HepG2 (cell line): Measurements from ENCODE around the gene ANKZF1. TPM values are rescaled to one million over a fixed set of nuclear protein-coding genes. Genes with fewer than 3 reads are reported as not detected.

Experiments used
- JUN ChIP-seq: sonication (generic); formaldehyde crosslinking; IDR thresholded peaks from 2 replicates; pipeline ENCODE4 v1.4.0; 2020; ENCODE audit warnings: mild to moderate bottlenecking, missing genetic modification reagents
- NFATC3 ChIP-seq: sonication (generic); formaldehyde crosslinking; IDR thresholded peaks from 2 replicates; pipeline ENCODE4 v1.5.1; 2020; ENCODE audit warnings: mild to moderate bottlenecking, missing genetic modification reagents
- SNRNP70 ChIP-seq: fragments of 200-400 bp; formaldehyde crosslinking; IDR thresholded peaks from 2 replicates; pipeline ENCODE4 v1.6.1; 2017; ENCODE audit warnings: mild to moderate bottlenecking, low read depth, low read length, moderate library complexity
- SOX5 ChIP-seq: IDR thresholded peaks from 2 replicates; pipeline ENCODE4 v1.6.1; 2016; ENCODE audit warnings: borderline replicate concordance
- STAG1 ChIP-seq: sonication (generic); formaldehyde crosslinking; IDR thresholded peaks from 2 replicates; pipeline ENCODE4 v1.4.0; 2020; ENCODE audit warnings: missing genetic modification reagents
- ZBTB1 ChIP-seq: sonication (generic); formaldehyde crosslinking; IDR thresholded peaks from 2 replicates; pipeline ENCODE4 v1.4.0; 2020; ENCODE audit warnings: missing genetic modification reagents, borderline replicate concordance
- ZKSCAN8 ChIP-seq: IDR thresholded peaks from 2 replicates; pipeline ENCODE4 v1.6.1; 2016; ENCODE audit warnings: borderline replicate concordance, missing genetic modification reagents, missing compliant biosample characterization
- ZNF343 ChIP-seq: sonication (generic); formaldehyde crosslinking; IDR thresholded peaks from 2 replicates; pipeline ENCODE4 v1.4.0; 2020; ENCODE audit warnings: mild to moderate bottlenecking, missing genetic modification reagents
- ZNF350 ChIP-seq: sonication (generic); formaldehyde crosslinking; IDR thresholded peaks from 2 replicates; pipeline ENCODE4 v1.4.0; 2020; ENCODE audit warnings: mild to moderate bottlenecking, low read depth, missing genetic modification reagents, borderline replicate concordance
- ZNF713 ChIP-seq: sonication (generic); formaldehyde crosslinking; IDR thresholded peaks from 2 replicates; pipeline ENCODE4 v1.4.0; 2020; ENCODE audit warnings: mild to moderate bottlenecking, missing genetic modification reagents
- polyA plus RNA-seq, 8 experiments: library from polyadenylated mRNA; depleted of rRNA in 3 of 8; stranded (reverse) in 7 of 8; unstranded in 1 of 8; fragments of >200 nt; fragmentation: Illumina TruSeq in 4 of 8; extraction: Trizol in 4 of 8; gene quantifications; 2 replicates each; pipeline versions ENCODE4 v1.2.1 to v1.2.3, GENCODE V29; 2011 to 2016; ENCODE audit warnings: low read depth in 4 of 8, missing spikeins in 1 of 8, mixed read lengths in 1 of 8; ENCODE audit not compliant: insufficient read depth in 1 of 8
- total RNA-seq, 5 experiments: library from RNA; depleted of rRNA; stranded (reverse); fragments of >200 nt; fragmentation: Illumina TruSeq; extraction: Trizol; gene quantifications; 2 replicates each; pipeline ENCODE4 v1.2.3, GENCODE V29; 2016; ENCODE audit warnings: low read depth in 1 of 5
- TF ChIP-seq, protein P1 (sequence below): sonication (generic); formaldehyde crosslinking; conservative IDR thresholded peaks from 2 replicates; pipeline ENCODE4 v1.5.0; 2020; ENCODE audit warnings: missing genetic modification reagents
- TF ChIP-seq, protein P2 (sequence below): sonication (generic); formaldehyde crosslinking; IDR thresholded peaks from 2 replicates; pipeline ENCODE4 v1.5.1; 2020; ENCODE audit warnings: mild to moderate bottlenecking, missing genetic modification reagents, borderline replicate concordance
- TF ChIP-seq, protein P3 (sequence below): sonication (generic); formaldehyde crosslinking; conservative IDR thresholded peaks from 2 replicates; pipeline ENCODE4 v1.8.0; 2022; ENCODE audit warnings: missing genetic modification reagents
- TF ChIP-seq, protein P4 (sequence below): sonication (generic); formaldehyde crosslinking; conservative IDR thresholded peaks from 2 replicates; pipeline ENCODE4 v1.4.0; 2020; ENCODE audit warnings: missing genetic modification reagents

ANKZF1 gene
- total and polyA plus RNA-seq, 2 of the 13 experiments (the other 11 are each of a cell fraction or from before 2014, with no cell fraction given), result 25.3 to 128 TPM

DNA sequence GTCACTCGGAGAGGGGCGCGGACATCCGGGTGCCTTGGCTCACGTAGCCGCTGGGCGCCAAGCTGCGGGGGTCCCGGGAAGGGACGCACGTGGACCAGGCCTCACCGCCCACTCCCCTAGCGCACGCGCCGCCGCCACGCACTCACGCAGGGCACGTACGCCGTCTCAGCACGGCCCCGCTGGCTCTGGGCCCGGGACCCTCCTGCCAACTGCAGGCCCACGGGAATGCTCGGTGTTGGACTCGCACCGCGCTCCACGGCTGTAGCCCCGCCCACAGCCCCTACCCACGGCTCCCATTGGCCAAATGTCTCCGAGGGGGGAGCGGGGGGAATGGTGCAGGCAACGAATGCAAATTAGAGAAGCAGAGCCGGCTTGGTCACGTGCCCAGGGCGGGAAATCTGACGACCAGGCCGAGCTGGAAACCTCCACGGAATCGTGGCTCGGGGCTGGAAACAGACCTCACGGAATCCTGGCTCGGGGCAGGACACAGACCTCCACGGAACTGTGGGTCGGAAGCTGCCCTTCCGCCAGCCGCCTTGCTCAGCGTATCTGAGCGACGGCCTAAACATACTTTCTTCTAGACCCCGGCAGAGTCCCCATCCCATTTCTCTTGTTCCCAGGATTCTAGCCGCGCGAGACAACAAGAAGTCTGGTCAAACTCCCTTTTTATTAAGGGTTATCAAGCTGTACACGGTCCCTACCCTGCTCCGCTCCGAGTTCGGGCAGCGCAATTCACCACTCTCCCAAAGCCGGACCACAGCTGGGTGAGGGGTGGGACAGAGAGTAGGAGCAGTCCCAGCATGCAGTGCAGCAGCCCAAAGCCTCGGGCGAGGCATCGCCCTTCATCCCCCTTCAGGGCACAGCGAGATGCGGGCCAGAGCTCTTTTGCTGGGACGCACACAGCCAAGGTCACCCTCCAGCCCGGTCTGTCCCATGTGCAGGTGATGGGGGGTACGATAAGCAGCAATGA lies 10.6 kb upstream of the ANKZF1 start, which contains the start of gene ABCB6 (continued):
- TF ChIP-seq, protein P1, sequence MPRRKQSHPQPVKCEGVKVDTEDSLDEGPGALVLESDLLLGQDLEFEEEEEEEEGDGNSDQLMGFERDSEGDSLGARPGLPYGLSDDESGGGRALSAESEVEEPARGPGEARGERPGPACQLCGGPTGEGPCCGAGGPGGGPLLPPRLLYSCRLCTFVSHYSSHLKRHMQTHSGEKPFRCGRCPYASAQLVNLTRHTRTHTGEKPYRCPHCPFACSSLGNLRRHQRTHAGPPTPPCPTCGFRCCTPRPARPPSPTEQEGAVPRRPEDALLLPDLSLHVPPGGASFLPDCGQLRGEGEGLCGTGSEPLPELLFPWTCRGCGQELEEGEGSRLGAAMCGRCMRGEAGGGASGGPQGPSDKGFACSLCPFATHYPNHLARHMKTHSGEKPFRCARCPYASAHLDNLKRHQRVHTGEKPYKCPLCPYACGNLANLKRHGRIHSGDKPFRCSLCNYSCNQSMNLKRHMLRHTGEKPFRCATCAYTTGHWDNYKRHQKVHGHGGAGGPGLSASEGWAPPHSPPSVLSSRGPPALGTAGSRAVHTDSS, result no peak
- TF ChIP-seq JUN (CRISPR knock-in tag) (peak; percentile 63; the same call in 1 of the 2 replicates), ZKSCAN8 (CRISPR knock-in tag) (no peak; the same call in 1 of the 2 replicates), STAG1 (peak; percentile 37), SOX5 (CRISPR knock-in tag) (peak; percentile 59; the same call in 1 of the 2 replicates), ZBTB1 (CRISPR knock-in tag) (peak; percentile 76), ZNF343 (CRISPR knock-in tag) (no peak), NFATC3 (CRISPR knock-in tag) (peak; percentile 79), SNRNP70 (no peak), ZNF713 (CRISPR knock-in tag) (no peak; the same call in 1 of the 2 replicates), ZNF350 (peak; percentile 96; the same call in 1 of the 2 replicates)
- TF ChIP-seq, protein P2, sequence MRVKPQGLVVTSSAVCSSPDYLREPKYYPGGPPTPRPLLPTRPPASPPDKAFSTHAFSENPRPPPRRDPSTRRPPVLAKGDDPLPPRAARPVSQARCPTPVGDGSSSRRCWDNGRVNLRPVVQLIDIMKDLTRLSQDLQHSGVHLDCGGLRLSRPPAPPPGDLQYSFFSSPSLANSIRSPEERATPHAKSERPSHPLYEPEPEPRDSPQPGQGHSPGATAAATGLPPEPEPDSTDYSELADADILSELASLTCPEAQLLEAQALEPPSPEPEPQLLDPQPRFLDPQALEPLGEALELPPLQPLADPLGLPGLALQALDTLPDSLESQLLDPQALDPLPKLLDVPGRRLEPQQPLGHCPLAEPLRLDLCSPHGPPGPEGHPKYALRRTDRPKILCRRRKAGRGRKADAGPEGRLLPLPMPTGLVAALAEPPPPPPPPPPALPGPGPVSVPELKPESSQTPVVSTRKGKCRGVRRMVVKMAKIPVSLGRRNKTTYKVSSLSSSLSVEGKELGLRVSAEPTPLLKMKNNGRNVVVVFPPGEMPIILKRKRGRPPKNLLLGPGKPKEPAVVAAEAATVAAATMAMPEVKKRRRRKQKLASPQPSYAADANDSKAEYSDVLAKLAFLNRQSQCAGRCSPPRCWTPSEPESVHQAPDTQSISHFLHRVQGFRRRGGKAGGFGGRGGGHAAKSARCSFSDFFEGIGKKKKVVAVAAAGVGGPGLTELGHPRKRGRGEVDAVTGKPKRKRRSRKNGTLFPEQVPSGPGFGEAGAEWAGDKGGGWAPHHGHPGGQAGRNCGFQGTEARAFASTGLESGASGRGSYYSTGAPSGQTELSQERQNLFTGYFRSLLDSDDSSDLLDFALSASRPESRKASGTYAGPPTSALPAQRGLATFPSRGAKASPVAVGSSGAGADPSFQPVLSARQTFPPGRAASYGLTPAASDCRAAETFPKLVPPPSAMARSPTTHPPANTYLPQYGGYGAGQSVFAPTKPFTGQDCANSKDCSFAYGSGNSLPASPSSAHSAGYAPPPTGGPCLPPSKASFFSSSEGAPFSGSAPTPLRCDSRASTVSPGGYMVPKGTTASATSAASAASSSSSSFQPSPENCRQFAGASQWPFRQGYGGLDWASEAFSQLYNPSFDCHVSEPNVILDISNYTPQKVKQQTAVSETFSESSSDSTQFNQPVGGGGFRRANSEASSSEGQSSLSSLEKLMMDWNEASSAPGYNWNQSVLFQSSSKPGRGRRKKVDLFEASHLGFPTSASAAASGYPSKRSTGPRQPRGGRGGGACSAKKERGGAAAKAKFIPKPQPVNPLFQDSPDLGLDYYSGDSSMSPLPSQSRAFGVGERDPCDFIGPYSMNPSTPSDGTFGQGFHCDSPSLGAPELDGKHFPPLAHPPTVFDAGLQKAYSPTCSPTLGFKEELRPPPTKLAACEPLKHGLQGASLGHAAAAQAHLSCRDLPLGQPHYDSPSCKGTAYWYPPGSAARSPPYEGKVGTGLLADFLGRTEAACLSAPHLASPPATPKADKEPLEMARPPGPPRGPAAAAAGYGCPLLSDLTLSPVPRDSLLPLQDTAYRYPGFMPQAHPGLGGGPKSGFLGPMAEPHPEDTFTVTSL, result peak; percentile 49; the same call in 1 of the 2 replicates
- TF ChIP-seq, protein P3, sequence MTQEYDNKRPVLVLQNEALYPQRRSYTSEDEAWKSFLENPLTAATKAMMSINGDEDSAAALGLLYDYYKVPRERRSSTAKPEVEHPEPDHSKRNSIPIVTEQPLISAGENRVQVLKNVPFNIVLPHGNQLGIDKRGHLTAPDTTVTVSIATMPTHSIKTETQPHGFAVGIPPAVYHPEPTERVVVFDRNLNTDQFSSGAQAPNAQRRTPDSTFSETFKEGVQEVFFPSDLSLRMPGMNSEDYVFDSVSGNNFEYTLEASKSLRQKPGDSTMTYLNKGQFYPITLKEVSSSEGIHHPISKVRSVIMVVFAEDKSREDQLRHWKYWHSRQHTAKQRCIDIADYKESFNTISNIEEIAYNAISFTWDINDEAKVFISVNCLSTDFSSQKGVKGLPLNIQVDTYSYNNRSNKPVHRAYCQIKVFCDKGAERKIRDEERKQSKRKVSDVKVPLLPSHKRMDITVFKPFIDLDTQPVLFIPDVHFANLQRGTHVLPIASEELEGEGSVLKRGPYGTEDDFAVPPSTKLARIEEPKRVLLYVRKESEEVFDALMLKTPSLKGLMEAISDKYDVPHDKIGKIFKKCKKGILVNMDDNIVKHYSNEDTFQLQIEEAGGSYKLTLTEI (CRISPR knock-in tag), result no peak
- TF ChIP-seq, protein P4, sequence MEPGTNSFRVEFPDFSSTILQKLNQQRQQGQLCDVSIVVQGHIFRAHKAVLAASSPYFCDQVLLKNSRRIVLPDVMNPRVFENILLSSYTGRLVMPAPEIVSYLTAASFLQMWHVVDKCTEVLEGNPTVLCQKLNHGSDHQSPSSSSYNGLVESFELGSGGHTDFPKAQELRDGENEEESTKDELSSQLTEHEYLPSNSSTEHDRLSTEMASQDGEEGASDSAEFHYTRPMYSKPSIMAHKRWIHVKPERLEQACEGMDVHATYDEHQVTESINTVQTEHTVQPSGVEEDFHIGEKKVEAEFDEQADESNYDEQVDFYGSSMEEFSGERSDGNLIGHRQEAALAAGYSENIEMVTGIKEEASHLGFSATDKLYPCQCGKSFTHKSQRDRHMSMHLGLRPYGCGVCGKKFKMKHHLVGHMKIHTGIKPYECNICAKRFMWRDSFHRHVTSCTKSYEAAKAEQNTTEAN, result no peak
